Measurements from ENCODE around the gene VWA8.

GRCh38 chr13:41707194-41707821 is 253.6 kb downstream of the VWA8 start:
- no peak for TF ChIP-seq POLR2A (IDR thresholded peaks at IDR 0.05)
- TF ChIP-seq, protein P1, sequence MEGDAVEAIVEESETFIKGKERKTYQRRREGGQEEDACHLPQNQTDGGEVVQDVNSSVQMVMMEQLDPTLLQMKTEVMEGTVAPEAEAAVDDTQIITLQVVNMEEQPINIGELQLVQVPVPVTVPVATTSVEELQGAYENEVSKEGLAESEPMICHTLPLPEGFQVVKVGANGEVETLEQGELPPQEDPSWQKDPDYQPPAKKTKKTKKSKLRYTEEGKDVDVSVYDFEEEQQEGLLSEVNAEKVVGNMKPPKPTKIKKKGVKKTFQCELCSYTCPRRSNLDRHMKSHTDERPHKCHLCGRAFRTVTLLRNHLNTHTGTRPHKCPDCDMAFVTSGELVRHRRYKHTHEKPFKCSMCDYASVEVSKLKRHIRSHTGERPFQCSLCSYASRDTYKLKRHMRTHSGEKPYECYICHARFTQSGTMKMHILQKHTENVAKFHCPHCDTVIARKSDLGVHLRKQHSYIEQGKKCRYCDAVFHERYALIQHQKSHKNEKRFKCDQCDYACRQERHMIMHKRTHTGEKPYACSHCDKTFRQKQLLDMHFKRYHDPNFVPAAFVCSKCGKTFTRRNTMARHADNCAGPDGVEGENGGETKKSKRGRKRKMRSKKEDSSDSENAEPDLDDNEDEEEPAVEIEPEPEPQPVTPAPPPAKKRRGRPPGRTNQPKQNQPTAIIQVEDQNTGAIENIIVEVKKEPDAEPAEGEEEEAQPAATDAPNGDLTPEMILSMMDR (IDR thresholded peaks at IDR 0.05) = no peak

All from thyroid gland (tissue), 4 donors.